HepG2 (cell line): ENCODE measurements around the gene DAZAP1. TPM values are rescaled to one million over a fixed set of nuclear protein-coding genes. Genes with fewer than 3 reads are reported as not detected.

Experiments used
- EZH2 ChIP-seq: conservative IDR thresholded peaks from 2 replicates; pipeline ENCODE4 v1.6.1; 2012; ENCODE audit warnings: mild to moderate bottlenecking, low read depth, low read length, moderate library complexity
- MYPOP ChIP-seq: sonication (generic); formaldehyde crosslinking; IDR thresholded peaks from 2 replicates; pipeline ENCODE4 v1.8.1; 2023; ENCODE audit warnings: mild to moderate bottlenecking, moderate library complexity, missing genetic modification reagents
- PITX1 ChIP-seq: sonication (generic); formaldehyde crosslinking; IDR thresholded peaks from 2 replicates; pipeline ENCODE4 v1.5.1; 2020; ENCODE audit warnings: mild to moderate bottlenecking, missing genetic modification reagents
- RELA ChIP-seq: sonication (generic); formaldehyde crosslinking; IDR thresholded peaks from 2 replicates; pipeline ENCODE4 v1.4.0; 2020; ENCODE audit warnings: missing genetic modification reagents
- TGIF2 ChIP-seq: IDR thresholded peaks from 2 replicates; pipeline ENCODE4 v1.6.1; 2016; ENCODE audit warnings: control low read depth, missing compliant biosample characterization
- ZBTB2 ChIP-seq: sonication (generic); formaldehyde crosslinking; IDR thresholded peaks from 2 replicates; pipeline ENCODE4 v1.8.0; 2022; ENCODE audit warnings: low read depth, missing genetic modification reagents
- ZHX2 ChIP-seq, 2 experiments: sonication (generic) in 1 of 2; formaldehyde crosslinking in 1 of 2; IDR thresholded peaks; 2 replicates each; pipeline versions ENCODE4 v1.6.1 to v1.9.0; 2014 to 2022; ENCODE audit warnings: antibody characterized with exemption in 1 of 2, borderline replicate concordance in 1 of 2, inconsistent platforms in 1 of 2, low read depth in 1 of 2, missing genetic modification reagents in 1 of 2
- ZNF329 ChIP-seq: sonication (generic); formaldehyde crosslinking; IDR thresholded peaks from 2 replicates; pipeline ENCODE4 v1.9.0; 2021; ENCODE audit warnings: low read depth, mild to moderate bottlenecking, missing genetic modification reagents
- ZNF34 ChIP-seq: sonication (generic); formaldehyde crosslinking; IDR thresholded peaks from 2 replicates; pipeline ENCODE4 v1.4.0; 2020; ENCODE audit warnings: mild to moderate bottlenecking, missing genetic modification reagents, borderline replicate concordance
- ZNF431 ChIP-seq: sonication (generic); formaldehyde crosslinking; IDR thresholded peaks from 2 replicates; pipeline ENCODE4 v1.9.0; 2022; ENCODE audit warnings: missing genetic modification reagents, low read depth, mild to moderate bottlenecking, borderline replicate concordance
- ZNF557 ChIP-seq: sonication (generic); formaldehyde crosslinking; IDR thresholded peaks from 2 replicates; pipeline ENCODE4 v1.4.0; 2020; ENCODE audit warnings: missing genetic modification reagents
- ZNF572 ChIP-seq: sonication (generic); formaldehyde crosslinking; IDR thresholded peaks from 2 replicates; pipeline ENCODE4 v1.5.1; 2020; ENCODE audit warnings: mild to moderate bottlenecking, missing genetic modification reagents
- ZNF577 ChIP-seq: sonication (generic); formaldehyde crosslinking; IDR thresholded peaks from 2 replicates; pipeline ENCODE4 v1.4.0; 2020; ENCODE audit warnings: mild to moderate bottlenecking, low read depth, missing genetic modification reagents, borderline replicate concordance
- ZNF703 ChIP-seq: sonication (generic); formaldehyde crosslinking; IDR thresholded peaks from 2 replicates; pipeline ENCODE4 v1.5.1; 2020; ENCODE audit warnings: missing genetic modification reagents, mild to moderate bottlenecking, moderate library complexity, borderline replicate concordance
- ZNF839 ChIP-seq: sonication (generic); formaldehyde crosslinking; IDR thresholded peaks from 2 replicates; pipeline ENCODE4 v1.4.0; 2020; ENCODE audit warnings: missing genetic modification reagents, mild to moderate bottlenecking, borderline replicate concordance
- polyA plus RNA-seq, 8 experiments: library from polyadenylated mRNA; depleted of rRNA in 3 of 8; stranded (reverse) in 7 of 8; unstranded in 1 of 8; fragments of >200 nt; fragmentation: Illumina TruSeq in 4 of 8; extraction: Trizol in 4 of 8; gene quantifications; 2 replicates each; pipeline versions ENCODE4 v1.2.1 to v1.2.3, GENCODE V29; 2011 to 2016; ENCODE audit warnings: low read depth in 4 of 8, missing spikeins in 1 of 8, mixed read lengths in 1 of 8; ENCODE audit not compliant: insufficient read depth in 1 of 8
- total RNA-seq, 5 experiments: library from RNA; depleted of rRNA; stranded (reverse); fragments of >200 nt; fragmentation: Illumina TruSeq; extraction: Trizol; gene quantifications; 2 replicates each; pipeline ENCODE4 v1.2.3, GENCODE V29; 2016; ENCODE audit warnings: low read depth in 1 of 5
- TF ChIP-seq, protein P1 (sequence below): sonication (generic); formaldehyde crosslinking; IDR thresholded peaks from 2 replicates; pipeline ENCODE4 v1.4.0; 2020; ENCODE audit warnings: missing genetic modification reagents

Gene DAZAP1
- total and polyA plus RNA-seq, 2 of the 13 experiments (the other 11 are each of a cell fraction or from before 2014, with no cell fraction given) = 63.3 to 79.2 TPM

DNA sequence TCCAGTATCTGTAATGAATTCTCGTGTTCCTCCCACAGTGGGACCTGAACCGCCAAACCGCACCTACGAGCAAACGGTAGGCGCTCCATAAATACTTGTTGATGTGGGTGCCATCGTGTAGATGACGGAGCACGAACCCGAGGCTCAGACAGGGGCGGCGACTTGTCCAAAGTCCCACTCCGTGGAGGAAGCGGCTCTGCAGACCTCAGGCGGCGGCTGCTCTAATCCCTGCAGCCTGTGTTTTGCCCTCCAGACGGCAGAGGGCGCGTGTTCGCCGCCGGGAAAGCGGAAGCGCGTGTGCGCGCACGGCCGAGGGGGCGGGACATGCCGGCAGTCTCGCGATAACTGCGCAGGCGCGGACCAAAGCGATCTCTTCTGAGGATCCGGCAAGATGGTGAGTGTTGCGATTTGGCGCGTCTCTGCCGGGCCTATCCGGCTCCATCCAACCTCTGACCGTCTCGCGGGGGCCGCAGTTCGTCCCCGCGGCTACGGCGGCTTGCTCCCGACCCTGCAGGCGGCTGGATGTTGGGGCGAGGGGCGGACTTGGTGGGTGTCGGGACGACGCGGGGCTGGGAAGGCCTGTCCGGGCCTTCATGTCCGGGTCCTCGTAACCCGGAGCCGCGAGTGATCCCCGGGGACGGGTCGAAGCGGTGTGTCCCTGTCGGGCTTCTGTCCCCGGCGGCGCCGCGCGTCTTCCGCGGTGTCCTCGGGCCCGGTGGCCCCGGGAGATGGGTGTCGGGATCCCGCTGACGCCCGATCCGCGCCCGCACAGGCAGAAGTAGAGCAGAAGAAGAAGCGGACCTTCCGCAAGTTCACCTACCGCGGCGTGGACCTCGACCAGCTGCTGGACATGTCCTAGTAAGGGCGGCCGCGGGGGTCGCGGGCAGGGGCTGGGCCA lies 30.9 kb downstream of the DAZAP1 start, which contains the start of gene RPS15 (continued):
- TF ChIP-seq ZNF572 (CRISPR knock-in tag) = 0 out of 2 replicates have a peak, but pooled peaks have one; percentile 61
- TF ChIP-seq ZNF34 (CRISPR knock-in tag) = peak; percentile 86
- no peak; the same call in 1 of the 2 replicates for TF ChIP-seq TGIF2 (CRISPR knock-in tag)
- TF ChIP-seq ZNF431 (CRISPR knock-in tag) = no peak
- TF ChIP-seq RELA (CRISPR knock-in tag) = no peak
- TF ChIP-seq ZNF577 (CRISPR knock-in tag) = no peak
- TF ChIP-seq ZHX2 (IDR thresholded peaks at IDR 0.05; ENCODE audit: low read depth) = peak; percentile 88
- TF ChIP-seq ZHX2 (CRISPR knock-in tag; IDR thresholded peaks at IDR 0.05; ENCODE audit: borderline replicate concordance) = 0 out of 2 replicates have a peak, but pooled peaks have one; percentile 81
- TF ChIP-seq ZNF329 (CRISPR knock-in tag) = no peak
- 0 out of 2 replicates have a peak, but pooled peaks have one; percentile 58 for TF ChIP-seq ZNF557 (CRISPR knock-in tag)
- TF ChIP-seq ZBTB2 (CRISPR knock-in tag) = peak; percentile 72
- TF ChIP-seq ZNF839 (CRISPR knock-in tag) = peak; percentile 91; the same call in 1 of the 2 replicates
- no peak; the same call in 1 of the 2 replicates for TF ChIP-seq ZNF703 (CRISPR knock-in tag)
- TF ChIP-seq EZH2 = no peak
- peak; percentile 89; the same call in 1 of the 2 replicates for TF ChIP-seq MYPOP (CRISPR knock-in tag)
- peak; percentile 97 for TF ChIP-seq PITX1 (CRISPR knock-in tag)
- TF ChIP-seq, protein P1, sequence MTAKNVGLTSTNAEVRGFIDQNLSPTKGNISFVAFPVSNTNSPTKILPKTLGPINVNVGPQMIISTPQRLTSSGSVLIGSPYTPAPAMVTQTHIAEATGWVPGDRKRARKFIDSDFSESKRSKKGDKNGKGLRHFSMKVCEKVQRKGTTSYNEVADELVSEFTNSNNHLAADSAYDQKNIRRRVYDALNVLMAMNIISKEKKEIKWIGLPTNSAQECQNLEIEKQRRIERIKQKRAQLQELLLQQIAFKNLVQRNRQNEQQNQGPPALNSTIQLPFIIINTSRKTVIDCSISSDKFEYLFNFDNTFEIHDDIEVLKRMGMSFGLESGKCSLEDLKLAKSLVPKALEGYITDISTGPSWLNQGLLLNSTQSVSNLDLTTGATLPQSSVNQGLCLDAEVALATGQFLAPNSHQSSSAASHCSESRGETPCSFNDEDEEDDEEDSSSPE (CRISPR knock-in tag) = peak; percentile 86
